GM12874 (cell line): Measurements from ENCODE around the gene CCDC174.

ENCODE experiments used
- CTCF ChIP-seq: IDR thresholded peaks from 2 replicates; pipeline ENCODE4 v1.5.1; 2011; ENCODE audit warnings: low read depth, mild to moderate bottlenecking, control low read depth, low read length, moderate library complexity; ENCODE audit not compliant: insufficient read depth

Gene CCDC174

DNA sequence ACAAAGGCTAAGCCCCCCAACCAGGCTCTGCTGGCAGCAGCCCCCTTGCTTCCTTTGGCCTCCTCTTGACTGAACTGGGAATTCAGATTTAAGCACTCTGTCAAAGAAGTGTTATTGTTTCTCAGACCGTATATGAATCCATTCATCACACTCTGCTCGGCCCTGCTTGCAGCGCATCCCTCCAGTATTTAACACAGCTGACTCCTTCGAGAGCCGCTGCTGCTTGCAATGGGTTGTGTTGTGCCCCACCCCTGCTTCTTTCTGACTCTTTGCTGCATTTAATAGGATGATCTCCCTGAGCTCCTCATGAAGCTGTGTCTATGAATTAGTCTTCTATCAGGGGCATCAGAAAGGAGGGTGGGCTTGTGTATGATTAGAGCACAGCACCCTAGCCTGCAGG, 54.5 kb downstream of the CCDC174 start:
- TF ChIP-seq CTCF: no peak

GRCh38 chr3:14716591-14716990, 65.0 kb downstream of the CCDC174 start:
- TF ChIP-seq CTCF: no peak

GRCh38 chr3:14717307-14717706, 65.7 kb downstream of the CCDC174 start:
- no peak for TF ChIP-seq CTCF

DNA sequence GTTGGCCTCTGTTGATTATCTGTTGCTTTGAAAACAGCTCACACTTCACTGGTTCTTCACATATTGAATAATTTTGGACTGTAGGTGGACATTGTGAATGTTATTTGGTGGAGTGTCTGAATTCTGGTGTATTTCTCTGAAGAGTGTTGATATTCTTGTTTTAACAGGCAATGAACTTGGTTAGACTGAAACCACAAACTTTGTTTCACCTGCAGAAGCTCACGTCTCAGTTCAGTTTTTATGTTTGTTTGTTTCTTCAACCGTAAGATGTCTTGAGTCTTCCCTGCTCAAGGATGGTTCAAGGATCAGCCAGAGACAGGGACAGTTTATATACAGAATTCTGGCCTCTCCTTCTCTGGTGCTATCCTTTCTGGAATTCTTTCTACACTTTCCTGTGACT, 67.0 kb downstream of the CCDC174 start:
- TF ChIP-seq CTCF: no peak

- TF ChIP-seq CTCF: no peak
Measured at GRCh38 chr3:14719006-14719405, 67.4 kb downstream of the CCDC174 start.

DNA sequence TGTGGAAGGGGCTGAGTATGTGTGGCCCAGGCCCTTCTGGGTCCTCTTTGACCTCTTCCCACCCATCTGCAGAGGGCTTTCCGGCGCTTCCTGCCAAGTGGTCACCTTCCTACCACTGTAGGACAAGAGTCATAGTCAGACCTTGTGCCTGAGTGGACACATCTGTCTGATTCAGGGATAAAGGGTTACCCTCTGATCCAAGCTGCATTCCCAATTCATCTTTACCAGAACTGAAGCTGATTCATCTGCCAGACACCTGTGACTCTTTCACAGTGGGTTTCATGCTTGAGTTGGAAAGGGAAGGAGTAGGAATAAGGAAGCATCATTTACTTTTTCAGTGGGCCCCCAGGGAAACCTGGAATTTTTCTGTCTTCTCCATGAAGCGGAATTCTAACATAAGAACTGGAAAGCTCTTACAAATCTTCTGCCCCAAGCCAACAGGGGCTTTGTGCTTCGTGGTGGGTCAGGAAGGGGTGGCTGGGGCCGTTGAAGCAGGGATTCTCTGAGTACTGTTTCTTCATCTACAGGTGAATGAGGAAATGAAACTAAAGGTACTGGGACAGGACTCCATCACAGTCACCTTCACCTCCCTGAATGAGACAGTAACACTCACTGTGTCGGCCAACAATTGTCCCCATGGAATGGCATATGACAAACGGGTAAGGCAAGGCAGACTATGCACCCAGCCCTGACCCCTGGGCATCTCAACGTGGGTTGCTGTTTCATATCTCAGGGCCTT, 69.7 kb downstream of the CCDC174 start:
- no peak for TF ChIP-seq CTCF
